Osteocyte (in vitro differentiated cells): ENCODE measurements around the gene PLEK2. TPM values are rescaled to one million over a fixed set of nuclear protein-coding genes. Genes with fewer than 3 reads are reported as not detected.

ENCODE experiments used
- DNase-seq: peaks from one replicate; pipeline ENCODE4 v3.0.0; 2021; ENCODE audit warnings: mixed read lengths; ENCODE audit not compliant: unreplicated experiment; ENCODE audit errors: extremely low spot score
- H3K27ac Mint-ChIP-seq: one replicate; pipeline ENCODE4 v1.8.0; 2021; ENCODE audit warnings: mild to moderate bottlenecking, mixed read lengths; ENCODE audit not compliant: unreplicated experiment
- H3K27me3 Mint-ChIP-seq: one replicate; pipeline ENCODE4 v1.8.0; 2021; ENCODE audit warnings: mixed read lengths; ENCODE audit not compliant: unreplicated experiment
- H3K36me3 Mint-ChIP-seq: one replicate; pipeline ENCODE4 v1.8.0; 2021; ENCODE audit warnings: mixed read lengths; ENCODE audit not compliant: unreplicated experiment
- H3K4me1 Mint-ChIP-seq: one replicate; pipeline ENCODE4 v1.8.0; 2021; ENCODE audit warnings: mixed read lengths; ENCODE audit not compliant: unreplicated experiment
- H3K4me3 Mint-ChIP-seq: one replicate; pipeline ENCODE4 v1.8.0; 2021; ENCODE audit warnings: mild to moderate bottlenecking, moderate library complexity, mixed read lengths; ENCODE audit not compliant: unreplicated experiment
- H3K9me3 Mint-ChIP-seq: one replicate; pipeline ENCODE4 v1.8.0; 2021; ENCODE audit warnings: mixed read lengths; ENCODE audit not compliant: unreplicated experiment
- CTCF ChIP-seq: fragments of 200-600 bp; sonication (generic); IDR thresholded peaks from 2 replicates; pipeline ENCODE4 v1.5.0; 2021; ENCODE audit warnings: antibody characterized with exemption, mild to moderate bottlenecking, moderate library complexity
- total RNA-seq: library from RNA; stranded (reverse); gene quantifications from 2 replicates; pipeline ENCODE4 v1.2.1, GENCODE V29; 2021

Gene PLEK2
- total RNA-seq, 1 donor from 2014 or later: not detected

- no peak for TF ChIP-seq CTCF
- H3K27me3 Mint-ChIP-seq: no peaks in the 10 kb centered on the region
- no peak overlapping the region for H3K4me3 Mint-ChIP-seq
- no peak overlapping the region for H3K27ac Mint-ChIP-seq
- peaks cover 55% of the 10 kb centered on the region for H3K36me3 Mint-ChIP-seq
- H3K4me1 Mint-ChIP-seq: no peaks in the 10 kb centered on the region
- no peaks in the 10 kb centered on the region for H3K9me3 Mint-ChIP-seq
- no peak for DNase-seq
These were observed 39.1 kb downstream of the PLEK2 start for GRCh38 chr14:67372833-67373232.

GRCh38 chr14:67371247-67372148 is 40.5 kb downstream of the PLEK2 start:
- TF ChIP-seq CTCF: no peak
- Mint-ChIP-seq H3K27me3 (no peaks in the 10 kb centered on the region), H3K4me3 (no peak overlapping the region), H3K4me1 (no peaks in the 10 kb centered on the region), H3K36me3 (peaks cover 49% of the 10 kb centered on the region), H3K27ac (peak overlapping the region; percentile 54), H3K9me3 (no peaks in the 10 kb centered on the region)
- no peak for DNase-seq

GRCh38 chr14:67370830-67371229 is 41.1 kb downstream of the PLEK2 start:
- no peak for DNase-seq
- Mint-ChIP-seq H3K36me3 (peaks cover 51% of the 10 kb centered on the region), H3K4me3 (no peak overlapping the region), H3K4me1 (no peaks in the 10 kb centered on the region), H3K27ac (peak overlapping the region; percentile 54), H3K27me3 (no peaks in the 10 kb centered on the region), H3K9me3 (no peaks in the 10 kb centered on the region)
- TF ChIP-seq CTCF: no peak

- no peak for TF ChIP-seq CTCF
- Mint-ChIP-seq H3K4me1 (peaks cover 10% of the 10 kb centered on the region), H3K36me3 (peaks cover 39% of the 10 kb centered on the region)
These were observed 46.5 kb downstream of the PLEK2 start for GRCh38 chr14:67365476-67365875.

GRCh38 chr14:67360470-67361206 is 51.3 kb downstream of the PLEK2 start:
- Mint-ChIP-seq H3K4me3 (peak overlapping the region; percentile 96), H3K4me1 (peaks cover 39% of the 10 kb centered on the region), H3K27me3 (no peaks in the 10 kb centered on the region), H3K27ac (peak overlapping the region; percentile 97), H3K36me3 (peaks cover 11% of the 10 kb centered on the region), H3K9me3 (no peaks in the 10 kb centered on the region)
- TF ChIP-seq CTCF: no peak
- DNase-seq: no peak

More at GRCh38 chr14:67365476-67365875, 46.5 kb downstream of the PLEK2 start:
- no peak overlapping the region for H3K27ac Mint-ChIP-seq
- no peak overlapping the region for H3K4me3 Mint-ChIP-seq
- no peaks in the 10 kb centered on the region for H3K9me3 Mint-ChIP-seq
- DNase-seq: no peak
- H3K27me3 Mint-ChIP-seq: no peaks in the 10 kb centered on the region
